ENCODE measurements around the gene ENG.

DNA sequence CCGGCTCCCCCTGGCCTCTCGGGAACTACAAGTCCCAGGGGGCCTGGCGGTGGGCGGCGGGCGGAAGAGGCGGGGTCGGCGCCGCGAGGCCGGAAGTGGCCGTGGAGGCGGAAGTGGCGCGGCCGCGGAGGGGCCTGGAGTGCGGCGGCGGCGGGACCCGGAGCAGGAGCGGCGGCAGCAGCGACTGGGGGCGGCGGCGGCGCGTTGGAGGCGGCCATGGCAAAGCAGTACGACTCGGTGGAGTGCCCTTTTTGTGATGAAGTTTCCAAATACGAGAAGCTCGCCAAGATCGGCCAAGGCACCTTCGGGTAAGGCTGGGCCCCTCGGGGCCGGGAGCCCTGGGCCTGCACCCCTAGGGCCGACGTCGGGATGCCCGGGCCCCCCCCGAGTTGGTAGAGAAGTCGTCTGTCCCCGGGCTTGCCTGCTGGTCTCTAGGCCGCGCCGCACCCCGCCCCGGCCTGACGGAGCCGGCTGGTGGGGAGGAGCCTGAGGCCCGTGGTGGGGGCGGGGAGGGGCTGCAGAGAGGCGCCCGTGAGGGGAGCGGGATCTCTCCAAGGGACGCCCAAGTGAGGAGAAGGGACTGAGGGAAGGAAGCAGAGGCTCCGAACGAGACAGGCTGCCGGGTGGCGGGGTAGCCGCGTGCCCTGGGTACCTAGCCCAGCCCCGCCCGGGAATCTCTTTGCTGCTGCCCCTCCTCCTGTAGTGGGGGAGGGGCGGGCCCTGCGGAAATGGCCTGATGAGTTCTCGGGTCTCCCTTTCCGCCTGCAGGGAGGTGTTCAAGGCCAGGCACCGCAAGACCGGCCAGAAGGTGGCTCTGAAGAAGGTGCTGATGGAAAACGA is 68.3 kb downstream of the ENG start, which contains the start of gene CDK9:
- TF ChIP-seq, protein P1, sequence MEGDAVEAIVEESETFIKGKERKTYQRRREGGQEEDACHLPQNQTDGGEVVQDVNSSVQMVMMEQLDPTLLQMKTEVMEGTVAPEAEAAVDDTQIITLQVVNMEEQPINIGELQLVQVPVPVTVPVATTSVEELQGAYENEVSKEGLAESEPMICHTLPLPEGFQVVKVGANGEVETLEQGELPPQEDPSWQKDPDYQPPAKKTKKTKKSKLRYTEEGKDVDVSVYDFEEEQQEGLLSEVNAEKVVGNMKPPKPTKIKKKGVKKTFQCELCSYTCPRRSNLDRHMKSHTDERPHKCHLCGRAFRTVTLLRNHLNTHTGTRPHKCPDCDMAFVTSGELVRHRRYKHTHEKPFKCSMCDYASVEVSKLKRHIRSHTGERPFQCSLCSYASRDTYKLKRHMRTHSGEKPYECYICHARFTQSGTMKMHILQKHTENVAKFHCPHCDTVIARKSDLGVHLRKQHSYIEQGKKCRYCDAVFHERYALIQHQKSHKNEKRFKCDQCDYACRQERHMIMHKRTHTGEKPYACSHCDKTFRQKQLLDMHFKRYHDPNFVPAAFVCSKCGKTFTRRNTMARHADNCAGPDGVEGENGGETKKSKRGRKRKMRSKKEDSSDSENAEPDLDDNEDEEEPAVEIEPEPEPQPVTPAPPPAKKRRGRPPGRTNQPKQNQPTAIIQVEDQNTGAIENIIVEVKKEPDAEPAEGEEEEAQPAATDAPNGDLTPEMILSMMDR (IDR thresholded peaks at IDR 0.05): no peak
- TF ChIP-seq ZFX (IDR thresholded peaks at IDR 0.05; ENCODE audit: borderline replicate concordance): no peak
